ENCODE measurements around the gene PSPC1.

PSPC1 gene

DNA sequence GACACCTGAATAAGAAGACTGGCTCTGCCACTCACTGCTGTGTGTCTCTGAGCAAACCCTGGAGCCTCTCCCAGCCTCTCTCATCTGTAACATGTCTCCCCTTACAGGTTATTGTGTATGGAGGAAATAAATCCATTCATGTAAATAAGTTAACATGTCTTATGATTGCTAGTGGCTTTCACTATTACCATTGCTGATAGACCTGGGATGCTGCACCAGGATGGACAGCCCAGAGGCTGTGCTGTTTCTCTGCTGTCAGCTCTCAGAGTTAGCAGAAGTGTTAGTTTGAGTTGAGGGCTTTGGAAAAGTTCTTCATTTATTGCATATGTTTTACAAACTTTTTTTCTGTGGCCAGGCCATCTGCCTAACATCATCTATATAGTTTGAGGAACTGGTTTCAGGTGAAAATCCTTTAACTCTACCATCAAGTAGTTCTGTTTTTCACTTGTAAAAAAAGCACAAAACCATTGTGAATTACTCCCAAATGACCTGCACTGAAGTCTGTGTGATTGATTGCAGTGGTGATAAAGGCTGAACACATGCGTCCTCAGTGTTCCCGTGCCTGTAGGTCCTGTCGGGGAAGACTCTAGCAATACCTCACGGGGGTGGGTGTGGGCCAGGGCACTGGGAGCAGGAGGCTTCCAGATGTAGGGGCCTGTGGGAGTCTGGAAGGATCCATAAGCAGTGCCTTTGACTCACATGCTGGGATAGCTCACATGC is 124.7 kb downstream of the PSPC1 start:
- TF ChIP-seq Cebpa-rat (IDR thresholded peaks at IDR 0.05): no peak
- Histone ChIP-seq H3K9ac (no peak overlapping the region), H3K27me3 (no peaks in the 10 kb centered on the region), H3K27ac (no peak overlapping the region), H4K20me1 (peaks cover 0 to 16% (median 3%) of the 10 kb centered on the region in 11 experiments; a peak in 10 of 22 replicates), H3K36me3 (peaks cover 57 to 96% (median 81%) of the 10 kb centered on the region in 11 experiments), H3K4me2 (no peak overlapping the region), H3K9me3 (replicated peaks in 1 of 11) (no peaks in the 10 kb centered on the region), H3K4me1 (no peaks in the 10 kb centered on the region), H3K4me3 (no peak overlapping the region)

Data from BLaER1 treated with 17β-estradiol and CSF1 and Interleukin-3, amounts not matched to agents 10 nM and 100 nM (cell line).